Activated CD8-positive, alpha-beta T cell treated with anti-CD3 and anti-CD28 coated beads for 36 hours (primary cell): Measurements from ENCODE around the gene CHL1. TPM values are rescaled to one million over a fixed set of nuclear protein-coding genes. Genes with fewer than 3 reads are reported as not detected.

Source experiments
- ATAC-seq: fragments of 200-7000 bp; cut with Tn5 transposase; one replicate; pipeline ENCODE4 v1.10.0; 2021; ENCODE audit warnings: mild to moderate bottlenecking, moderate library complexity
- CTCF ChIA-PET: fragments of 350-600 bp; sonication (Branson Sonifier 250); formaldehyde crosslinking; loops from one replicate; lab custom pipeline; 2021; ENCODE audit warnings: antibody characterized with exemption; lab: Charles Lee
- POLR2A ChIA-PET: fragments of 350-600 bp; sonication (Branson Sonifier 250); formaldehyde crosslinking; loops from one replicate; lab custom pipeline; 2021; ENCODE audit warnings: antibody characterized with exemption; lab: Charles Lee
- DNase-seq: peaks from one replicate; pipeline ENCODE4 v3.0.0-alpha.2; 2020
- H3K27ac Mint-ChIP-seq: one replicate; pipeline ENCODE4 v1.8.0; 2021; ENCODE audit warnings: mild to moderate bottlenecking, mixed read lengths
- H3K27me3 Mint-ChIP-seq: one replicate; pipeline ENCODE4 v1.8.0; 2021; ENCODE audit warnings: mixed read lengths
- H3K36me3 Mint-ChIP-seq: one replicate; pipeline ENCODE4 v1.8.0; 2021; ENCODE audit warnings: low read depth, mixed read lengths
- H3K4me1 Mint-ChIP-seq: one replicate; pipeline ENCODE4 v1.8.0; 2021; ENCODE audit warnings: low read depth, mixed read lengths
- H3K4me3 Mint-ChIP-seq: one replicate; pipeline ENCODE4 v1.8.0; 2021; ENCODE audit warnings: mild to moderate bottlenecking, moderate library complexity, mixed read lengths
- H3K9me3 Mint-ChIP-seq: one replicate; pipeline ENCODE4 v1.8.0; 2021; ENCODE audit warnings: mixed read lengths
- intact Hi-C: fragments of 100-400 bp; cut with micrococcal nuclease; formaldehyde crosslinking; loops from one replicate; pipeline ENCODE4 v1.10.0; 2022
- total RNA-seq, 2 experiments: library from RNA; stranded (reverse); gene quantifications; one replicate each; pipeline ENCODE4 v1.2.3, GENCODE V29; 2021
- TF ChIP-seq, protein P1 (sequence below): fragments of 200-600 bp; IDR thresholded peaks from one replicate; pipeline ENCODE4 v1.8.0; 2022; ENCODE audit warnings: antibody characterized with exemption, mild to moderate bottlenecking

The CHL1 gene
- total RNA-seq, 2 experiments from 2014 or later = not detected

DNA sequence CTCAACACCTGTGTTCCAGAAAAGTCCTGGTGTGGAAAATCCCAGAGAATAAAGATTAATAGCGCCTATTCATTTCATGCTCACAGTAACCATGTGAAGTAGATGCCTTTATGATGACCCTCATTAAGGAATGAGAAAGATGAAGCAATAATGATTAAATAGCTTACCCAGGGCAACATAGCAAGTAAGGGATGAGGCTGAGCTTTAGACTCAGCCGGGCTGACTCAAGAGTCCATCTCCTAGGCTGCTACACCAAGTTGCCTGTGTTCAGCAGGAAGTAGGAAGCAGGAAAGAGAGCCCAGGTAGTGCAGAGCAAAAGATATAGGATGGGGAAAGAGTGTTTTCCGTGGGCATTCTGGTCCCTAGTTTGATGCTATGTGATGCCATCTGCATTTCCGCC, 256.5 kb downstream of the CHL1 start:
- Mint-ChIP-seq H3K27ac (no peak overlapping the region), H3K9me3 (no peaks in the 10 kb centered on the region), H3K36me3 (no peaks in the 10 kb centered on the region), H3K27me3 (no peaks in the 10 kb centered on the region), H3K4me1 (no peaks in the 10 kb centered on the region), H3K4me3 (no peak overlapping the region)
- no peak for DNase-seq
- ATAC-seq = no peak
- TF ChIP-seq, protein P1, sequence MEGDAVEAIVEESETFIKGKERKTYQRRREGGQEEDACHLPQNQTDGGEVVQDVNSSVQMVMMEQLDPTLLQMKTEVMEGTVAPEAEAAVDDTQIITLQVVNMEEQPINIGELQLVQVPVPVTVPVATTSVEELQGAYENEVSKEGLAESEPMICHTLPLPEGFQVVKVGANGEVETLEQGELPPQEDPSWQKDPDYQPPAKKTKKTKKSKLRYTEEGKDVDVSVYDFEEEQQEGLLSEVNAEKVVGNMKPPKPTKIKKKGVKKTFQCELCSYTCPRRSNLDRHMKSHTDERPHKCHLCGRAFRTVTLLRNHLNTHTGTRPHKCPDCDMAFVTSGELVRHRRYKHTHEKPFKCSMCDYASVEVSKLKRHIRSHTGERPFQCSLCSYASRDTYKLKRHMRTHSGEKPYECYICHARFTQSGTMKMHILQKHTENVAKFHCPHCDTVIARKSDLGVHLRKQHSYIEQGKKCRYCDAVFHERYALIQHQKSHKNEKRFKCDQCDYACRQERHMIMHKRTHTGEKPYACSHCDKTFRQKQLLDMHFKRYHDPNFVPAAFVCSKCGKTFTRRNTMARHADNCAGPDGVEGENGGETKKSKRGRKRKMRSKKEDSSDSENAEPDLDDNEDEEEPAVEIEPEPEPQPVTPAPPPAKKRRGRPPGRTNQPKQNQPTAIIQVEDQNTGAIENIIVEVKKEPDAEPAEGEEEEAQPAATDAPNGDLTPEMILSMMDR = no peak
- ChIA-PET POLR2A (no interaction called here), CTCF (no interaction called here)
- intact Hi-C loops = no loop called here

DNA sequence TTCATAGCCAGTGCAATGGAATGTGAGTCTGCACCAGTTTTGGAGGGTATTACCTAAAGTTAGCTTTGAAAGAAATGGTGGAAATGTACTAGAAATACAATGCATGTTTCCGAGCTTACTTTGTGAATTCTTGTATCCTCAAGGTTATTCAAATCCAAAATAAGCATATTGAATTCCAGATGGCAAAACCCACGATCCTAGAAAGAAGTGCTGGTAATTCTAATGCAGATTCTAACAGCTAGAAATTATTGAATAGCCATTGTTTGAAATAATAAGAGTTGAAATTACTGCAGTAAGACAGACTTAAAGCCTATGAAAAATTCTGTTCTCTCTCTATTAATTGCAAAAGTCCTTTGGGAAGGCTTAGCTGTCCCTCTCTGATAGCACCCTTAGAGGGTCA, 258.4 kb downstream of the CHL1 start:
- POLR2A ChIA-PET = no interaction called here
- CTCF ChIA-PET = interaction anchor here (1.1 kb wide), 1 partner anchor 12 kb away, joined by 3 read pairs; no protein-coding TSS in a partner anchor

GRCh38 chr3:458124-458523, 261.6 kb downstream of the CHL1 start:
- ChIA-PET POLR2A (no interaction called here), CTCF (no interaction called here)
- TF ChIP-seq, protein P1 = no peak
- Mint-ChIP-seq H3K27ac (no peak overlapping the region), H3K9me3 (no peaks in the 10 kb centered on the region), H3K27me3 (no peaks in the 10 kb centered on the region), H3K4me3 (no peak overlapping the region), H3K4me1 (no peaks in the 10 kb centered on the region), H3K36me3 (no peaks in the 10 kb centered on the region)
- DNase-seq = no peak
- ATAC-seq = no peak
- intact Hi-C loops = no loop called here

More for the DNA sequence above, 258.4 kb downstream of the CHL1 start:
- Mint-ChIP-seq H3K4me1 (no peaks in the 10 kb centered on the region), H3K4me3 (no peak overlapping the region), H3K36me3 (no peaks in the 10 kb centered on the region), H3K9me3 (no peaks in the 10 kb centered on the region), H3K27me3 (no peaks in the 10 kb centered on the region), H3K27ac (no peak overlapping the region)
- ATAC-seq (no peak), DNase-seq (no peak)
- TF ChIP-seq, protein P1 = no peak
- intact Hi-C loops = no loop called here

DNA sequence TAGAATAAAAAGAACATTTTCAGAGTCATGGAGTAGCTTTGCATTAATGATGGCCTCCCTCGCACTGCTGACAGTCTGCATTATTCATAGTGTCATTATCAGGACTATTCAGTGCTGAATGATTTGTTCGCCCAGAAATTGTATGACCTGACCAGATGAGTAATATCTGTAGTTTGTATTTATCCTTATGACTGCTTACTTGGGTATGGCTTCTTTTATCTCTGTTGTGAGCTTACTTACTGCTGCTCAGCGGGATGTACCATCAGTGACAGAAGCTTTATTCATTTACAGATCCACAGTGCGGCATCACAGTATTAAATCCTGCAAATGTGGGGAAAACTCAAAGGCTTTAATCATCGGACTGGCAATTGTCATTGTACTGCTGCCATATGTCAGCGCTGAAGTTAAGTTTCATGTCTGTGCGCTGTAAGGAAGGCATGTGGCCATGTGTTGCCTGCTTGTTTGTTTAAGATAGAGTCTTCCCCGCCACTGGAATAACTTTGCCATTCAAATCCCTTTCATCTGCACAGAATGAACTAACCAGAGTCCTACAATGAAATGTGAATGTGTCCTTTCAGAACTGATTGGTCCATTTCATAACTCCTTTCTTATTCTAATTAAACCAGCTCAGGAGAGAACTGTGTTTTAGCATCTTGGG, 262.2 kb downstream of the CHL1 start:
- no peaks in the 10 kb centered on the region for H3K36me3 Mint-ChIP-seq
- ATAC-seq (no peak), DNase-seq (no peak)
- H3K9me3 Mint-ChIP-seq = no peaks in the 10 kb centered on the region
- no peaks in the 10 kb centered on the region for H3K27me3 Mint-ChIP-seq
- TF ChIP-seq, protein P1 = no peak
- ChIA-PET POLR2A (no interaction called here), CTCF (interaction anchor here (1.4 kb wide), 1 partner anchor 9 kb away, joined by 3 read pairs; no protein-coding TSS in a partner anchor)
- H3K4me3 Mint-ChIP-seq = no peak overlapping the region
- intact Hi-C loops = no loop called here
- no peaks in the 10 kb centered on the region for H3K4me1 Mint-ChIP-seq
- H3K27ac Mint-ChIP-seq = no peak overlapping the region
